Retinal pigment epithelial cell (primary cell): ENCODE data around the gene SLC30A1.
"Not testable (repeated sequence)": the region's sequence is repeated elsewhere in the genome, so short reads cannot be mapped to it uniquely, and the experiment has no call there.

Experiments used
- DNase-seq: peaks from one replicate; pipeline ENCODE4 v3.0.0-alpha.2; 2010; ENCODE audit warnings: low read depth
- H3K4me3 ChIP-seq: 2 replicates; pipeline ENCODE4 v1.5.1; 2011; ENCODE audit warnings: mild to moderate bottlenecking, low read length, control low read depth, moderate library complexity
- TF ChIP-seq, protein P1 (sequence below): conservative IDR thresholded peaks from 2 replicates; pipeline ENCODE4 v1.5.1; 2011; ENCODE audit warnings: low read depth, low read length, control low read depth, inconsistent platforms

SLC30A1 gene

DNA sequence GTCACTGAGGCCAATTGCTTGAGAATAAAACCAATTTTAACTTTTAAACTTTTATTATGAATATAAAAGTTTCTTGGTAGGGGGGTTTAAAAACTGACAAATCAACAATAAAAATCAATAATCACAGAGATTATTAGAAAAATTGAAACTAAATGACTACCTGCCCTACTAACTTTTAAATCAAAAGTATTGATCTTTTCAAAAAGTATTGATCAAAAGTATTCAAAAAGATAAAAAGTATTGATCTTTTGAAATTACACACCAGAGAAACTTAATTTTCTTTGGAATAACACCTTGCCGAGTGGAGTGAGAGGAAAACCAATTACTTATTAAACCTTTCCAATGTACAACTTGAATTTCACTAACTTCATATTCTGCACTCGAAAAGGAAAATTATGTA lies 2.2 kb downstream of the SLC30A1 start:
- H3K4me3 ChIP-seq, result peak overlapping the region; percentile 91
- DNase-seq, result no peak
- TF ChIP-seq, protein P1, sequence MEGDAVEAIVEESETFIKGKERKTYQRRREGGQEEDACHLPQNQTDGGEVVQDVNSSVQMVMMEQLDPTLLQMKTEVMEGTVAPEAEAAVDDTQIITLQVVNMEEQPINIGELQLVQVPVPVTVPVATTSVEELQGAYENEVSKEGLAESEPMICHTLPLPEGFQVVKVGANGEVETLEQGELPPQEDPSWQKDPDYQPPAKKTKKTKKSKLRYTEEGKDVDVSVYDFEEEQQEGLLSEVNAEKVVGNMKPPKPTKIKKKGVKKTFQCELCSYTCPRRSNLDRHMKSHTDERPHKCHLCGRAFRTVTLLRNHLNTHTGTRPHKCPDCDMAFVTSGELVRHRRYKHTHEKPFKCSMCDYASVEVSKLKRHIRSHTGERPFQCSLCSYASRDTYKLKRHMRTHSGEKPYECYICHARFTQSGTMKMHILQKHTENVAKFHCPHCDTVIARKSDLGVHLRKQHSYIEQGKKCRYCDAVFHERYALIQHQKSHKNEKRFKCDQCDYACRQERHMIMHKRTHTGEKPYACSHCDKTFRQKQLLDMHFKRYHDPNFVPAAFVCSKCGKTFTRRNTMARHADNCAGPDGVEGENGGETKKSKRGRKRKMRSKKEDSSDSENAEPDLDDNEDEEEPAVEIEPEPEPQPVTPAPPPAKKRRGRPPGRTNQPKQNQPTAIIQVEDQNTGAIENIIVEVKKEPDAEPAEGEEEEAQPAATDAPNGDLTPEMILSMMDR, result no peak

DNA sequence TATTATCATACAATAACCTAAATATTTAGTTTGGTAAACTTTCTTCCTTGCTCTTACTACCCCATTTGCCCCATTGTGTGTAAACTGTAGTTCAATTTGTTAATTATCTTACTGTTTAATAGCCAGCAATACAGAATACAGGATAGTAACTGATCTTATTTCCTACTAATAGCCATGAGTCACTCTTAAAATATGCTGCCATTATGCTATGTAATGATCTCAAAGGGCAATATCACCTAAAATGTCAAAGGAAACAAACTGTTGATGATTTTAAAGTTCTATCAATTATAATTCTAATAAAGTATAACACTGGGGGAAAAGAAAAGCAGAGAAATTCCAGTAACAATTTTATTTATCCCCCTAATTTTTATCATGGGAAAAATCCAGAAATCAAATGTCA lies 4.3 kb downstream of the SLC30A1 start:
- TF ChIP-seq, protein P1, result no peak
- DNase-seq, result no peak
- H3K4me3 ChIP-seq, result no peak overlapping the region

DNA sequence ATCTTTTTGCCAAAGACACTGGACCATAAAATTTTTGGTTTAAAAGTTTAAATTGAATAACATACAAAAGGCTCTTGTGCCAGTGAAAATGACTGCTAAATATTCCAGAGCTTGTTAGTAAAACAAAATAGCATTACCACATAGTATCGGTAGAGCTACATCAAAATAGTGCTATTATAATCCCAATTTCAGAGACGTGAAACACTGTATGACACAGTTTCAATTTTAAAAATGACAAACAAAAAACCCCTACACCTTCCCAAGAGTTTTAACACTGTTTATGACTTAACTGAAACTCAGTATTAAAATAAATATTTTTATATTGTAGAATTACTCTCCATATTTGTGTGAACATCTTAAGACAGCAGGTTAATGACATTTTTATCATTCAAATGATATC lies 7.0 kb downstream of the SLC30A1 start:
- DNase-seq, result no peak
- TF ChIP-seq, protein P1, result no peak
- H3K4me3 ChIP-seq, result no peak overlapping the region

DNA sequence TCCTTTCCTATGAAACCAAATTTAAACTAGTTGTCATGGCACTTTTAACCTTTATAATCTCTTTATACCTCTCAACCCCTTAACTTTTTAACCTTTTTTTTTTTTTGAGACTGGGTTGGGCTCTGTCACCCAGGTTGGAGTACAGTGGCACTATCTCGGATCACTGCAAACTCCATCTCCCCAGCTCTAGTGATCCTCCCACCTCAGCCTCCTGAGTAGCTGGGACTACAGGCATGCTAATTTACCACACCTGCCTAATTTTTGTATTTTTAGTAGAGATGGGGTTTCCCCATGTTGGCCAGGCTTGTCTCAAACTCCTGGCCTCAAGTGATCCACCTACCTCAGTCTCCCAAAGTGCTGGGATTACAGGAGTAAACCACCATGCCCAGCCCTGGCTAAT lies 8.6 kb downstream of the SLC30A1 start:
- not testable (repeated sequence) for H3K4me3 ChIP-seq

DNA sequence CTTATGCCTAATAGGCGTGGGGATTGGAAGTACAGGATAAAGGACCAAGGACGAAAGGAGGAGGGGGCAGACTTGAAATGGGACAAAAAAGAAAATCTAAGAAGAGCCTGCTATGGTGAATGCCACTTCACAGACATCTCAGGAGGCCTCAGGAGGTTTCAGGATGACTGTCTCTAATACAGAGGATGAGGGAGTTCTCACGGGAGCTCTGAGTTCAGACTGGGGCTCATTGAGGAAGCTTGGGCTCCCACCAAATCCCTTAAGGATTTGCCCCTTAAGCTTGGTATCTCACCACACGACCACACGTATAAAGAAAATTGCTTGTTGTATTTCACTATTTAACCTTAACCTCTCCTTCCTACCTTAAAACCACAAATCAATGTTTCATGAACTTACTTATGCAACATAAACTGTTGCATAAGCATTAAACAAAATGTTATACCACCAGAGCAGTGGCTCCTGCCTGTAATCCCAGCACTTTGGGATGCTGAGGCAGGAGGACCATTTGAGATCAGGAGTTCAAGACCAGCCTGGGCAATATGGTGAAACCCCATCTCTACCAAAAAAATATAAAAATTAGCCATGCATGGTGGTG lies 12.4 kb downstream of the SLC30A1 start:
- TF ChIP-seq, protein P1, result no peak
- no peak for DNase-seq
- no peak overlapping the region for H3K4me3 ChIP-seq

More for the DNA sequence above, 8.6 kb downstream of the SLC30A1 start:
- not testable (repeated sequence) for DNase-seq

DNA sequence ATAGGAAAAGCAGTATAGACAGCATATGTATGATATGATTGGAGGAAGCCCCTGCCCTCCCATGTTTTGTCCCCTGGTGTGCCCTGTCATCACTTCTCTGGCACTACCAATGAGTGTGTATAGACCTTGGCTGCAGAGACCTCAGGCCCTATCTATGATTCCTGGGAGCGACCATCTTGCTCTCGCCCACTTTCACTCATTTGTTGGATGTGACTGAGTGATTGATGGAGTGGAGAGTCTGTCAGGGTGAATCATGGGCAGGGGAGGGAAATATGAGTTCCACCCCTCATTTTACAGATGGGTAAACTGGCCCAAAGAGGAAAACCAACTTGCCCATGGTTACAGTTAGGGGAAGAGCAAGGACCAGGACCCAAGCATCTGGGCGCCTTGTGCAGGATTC lies 14.9 kb downstream of the SLC30A1 start:
- DNase-seq, result no peak
- TF ChIP-seq, protein P1, result no peak
- no peak overlapping the region for H3K4me3 ChIP-seq

DNA sequence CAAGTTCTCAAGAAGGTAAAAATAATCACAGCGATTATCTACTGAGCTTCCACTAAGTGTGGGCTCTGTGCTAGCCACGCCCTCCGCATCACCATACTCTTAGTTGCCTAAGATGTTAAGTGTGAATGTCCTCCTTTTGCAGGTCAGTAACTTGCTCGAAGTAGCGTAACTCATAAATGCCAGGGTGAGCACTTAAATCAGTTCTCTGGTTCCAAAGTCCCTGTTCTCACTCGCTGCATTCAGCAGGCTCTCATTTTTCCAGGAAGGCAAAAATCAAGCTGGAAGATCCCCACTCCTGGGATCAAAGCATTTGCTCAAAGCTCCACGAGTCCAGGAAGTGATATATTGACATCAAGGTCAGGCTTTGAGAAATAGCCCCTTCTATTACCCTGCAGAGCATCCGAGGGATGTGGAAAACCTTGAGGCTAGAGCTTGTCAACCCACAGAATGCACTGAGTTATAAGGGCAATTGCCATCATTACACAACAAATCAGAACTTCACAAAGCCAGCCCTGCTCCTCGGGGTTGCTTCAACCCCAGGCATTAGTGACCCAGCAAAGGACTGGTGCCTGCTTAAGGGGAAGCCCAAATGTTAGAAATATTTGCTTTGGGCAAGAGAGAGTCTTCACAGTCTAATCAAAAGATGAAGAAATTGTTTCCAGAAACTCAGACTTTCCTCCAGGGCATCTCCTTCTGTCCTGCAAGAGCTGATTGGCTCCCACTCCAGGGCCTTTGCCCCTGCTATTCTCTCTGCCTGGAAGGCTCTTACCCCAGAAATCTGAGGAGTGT lies 19.5 kb downstream of the SLC30A1 start:
- DNase-seq, result no peak
- TF ChIP-seq, protein P1, result no peak
- no peak overlapping the region for H3K4me3 ChIP-seq
